K562 (cell line): ENCODE results near the gene LLGL1. TPM values are rescaled to one million over a fixed set of nuclear protein-coding genes. Genes with fewer than 3 reads are reported as not detected.

Source experiments
- BRF1 ChIP-seq: IDR thresholded peaks from 3 replicates; pipeline ENCODE4 v1.6.1; 2011; ENCODE audit warnings: borderline replicate concordance, mild to moderate bottlenecking; ENCODE audit not compliant: insufficient read length; ENCODE audit errors: extremely low read depth
- CCNT2 ChIP-seq: IDR thresholded peaks from 2 replicates; pipeline ENCODE4 v1.6.1; 2011; ENCODE audit warnings: borderline replicate concordance, low read depth, mild to moderate bottlenecking, moderate library complexity, mixed read lengths, low read length; ENCODE audit not compliant: insufficient read length; ENCODE audit errors: extremely low read depth
- DACH1 ChIP-seq: fragments of 450-650 bp; IDR thresholded peaks from 2 replicates; pipeline ENCODE4 v1.6.1; 2018; ENCODE audit not compliant: partially characterized antibody
- E2F3 ChIP-seq: fragments of 250-450 bp; sonication (Bioruptor Pico); IDR thresholded peaks from 2 replicates; pipeline ENCODE4 v1.4.0; 2020; ENCODE audit warnings: mild to moderate bottlenecking
- FOXO4 ChIP-seq: fragments of 450-650 bp; formaldehyde crosslinking; IDR thresholded peaks from 2 replicates; pipeline ENCODE4 v1.4.0; 2020; ENCODE audit warnings: mild to moderate bottlenecking, moderate library complexity
- HDGF ChIP-seq: fragments of 450-650 bp; IDR thresholded peaks from 2 replicates; pipeline ENCODE4 v1.6.1; 2016
- KDM4B ChIP-seq, 2 experiments: fragments of 450-650 bp in 1 of 2; sonication (generic) in 1 of 2; IDR thresholded peaks; 2 replicates each; pipeline ENCODE4 v1.6.1; 2016 to 2017; ENCODE audit warnings: borderline replicate concordance in 2 of 2, antibody characterized with exemption in 1 of 2, low read depth in 1 of 2, mild to moderate bottlenecking in 1 of 2
- NKRF ChIP-seq: fragments of 450-650 bp; IDR thresholded peaks from 2 replicates; pipeline ENCODE4 v1.6.1; 2016; ENCODE audit warnings: borderline replicate concordance
- PHB2 ChIP-seq: fragments of 450-650 bp; IDR thresholded peaks from 2 replicates; pipeline ENCODE4 v1.6.1; 2017; ENCODE audit warnings: low read depth
- POU5F1 ChIP-seq: fragments of 150-350 bp; IDR thresholded peaks from 2 replicates; pipeline ENCODE4 v1.6.1; 2014; ENCODE audit warnings: borderline replicate concordance, low read length, low read depth, mild to moderate bottlenecking; ENCODE audit not compliant: partially characterized antibody
- SNRNP70 ChIP-seq: fragments of 200-400 bp; formaldehyde crosslinking; optimal IDR thresholded peaks from 2 replicates; pipeline ENCODE3; 2017; ENCODE audit warnings: low read depth, low read length
- SRF ChIP-seq, 2 experiments: fragments of 250-450, 450-650 bp in 1 of 2; sonication (Bioruptor Pico) in 1 of 2; sonication (generic) in 1 of 2; formaldehyde crosslinking; IDR thresholded peaks; 2 replicates each; pipeline versions ENCODE4 v1.5.0 to v1.5.1; 2020 to 2022; ENCODE audit warnings: mild to moderate bottlenecking in 1 of 2, missing genetic modification reagents in 1 of 2
- TCFL5 ChIP-seq: fragments of 250-450 bp; sonication (Bioruptor Pico); conservative IDR thresholded peaks from 2 replicates; pipeline ENCODE4 v1.6.1; 2021; ENCODE audit warnings: mild to moderate bottlenecking, moderate library complexity, matching md5 sums
- ZBTB34 ChIP-seq: fragments of 250-450 bp; sonication (Bioruptor Pico); IDR thresholded peaks from 2 replicates; pipeline ENCODE4 v1.8.0; 2021; ENCODE audit warnings: mild to moderate bottlenecking, moderate library complexity
- ZBTB5 ChIP-seq: fragments of 450-650 bp; IDR thresholded peaks from 2 replicates; pipeline ENCODE4 v1.6.1; 2017; ENCODE audit warnings: antibody characterized with exemption
- ZC3H4 ChIP-seq: sonication (generic); formaldehyde crosslinking; IDR thresholded peaks from 2 replicates; pipeline ENCODE4 v1.9.0; 2021; ENCODE audit warnings: missing genetic modification reagents, borderline replicate concordance
- ZNF184 ChIP-seq: sonication (generic); formaldehyde crosslinking; IDR thresholded peaks from 2 replicates; pipeline ENCODE4 v1.5.0; 2020; ENCODE audit warnings: missing genetic modification reagents
- ZNF449 ChIP-seq: fragments of 250-450 bp; sonication (Bioruptor Pico); IDR thresholded peaks from 2 replicates; pipeline ENCODE4 v1.8.0; 2022; ENCODE audit warnings: moderate library complexity, mild to moderate bottlenecking, inconsistent platforms
- ZNF57 ChIP-seq: fragments of 450-650 bp; formaldehyde crosslinking; IDR thresholded peaks from 2 replicates; pipeline ENCODE4 v1.4.0; 2020; ENCODE audit warnings: mild to moderate bottlenecking, moderate library complexity
- polyA plus RNA-seq, 8 experiments: library from polyadenylated mRNA; depleted of rRNA in 4 of 8; stranded (reverse) in 5 of 8; unstranded in 3 of 8; fragments of >200 nt; fragmentation: Nextera tagmentation in 2 of 8; fragmentation: Illumina TruSeq in 1 of 8; extraction: Ambion mirVana in 2 of 8; extraction: Trizol in 1 of 8; gene quantifications; 2 replicates each; pipeline versions ENCODE4 v1.2.1 to v1.2.3, GENCODE V29; 2011 to 2014; ENCODE audit warnings: inconsistent platforms in 1 of 8, missing spikeins in 1 of 8
- total RNA-seq, 7 experiments: library from RNA; depleted of rRNA in 6 of 7; stranded (reverse); fragments of >200 nt in 6 of 7; fragmentation: Illumina TruSeq in 2 of 7; extraction: Trizol in 2 of 7; gene quantifications; 2 replicates each; pipeline versions ENCODE4 v1.2.1 to v1.2.3, GENCODE V29; 2011 to 2021; ENCODE audit warnings: low replicate concordance in 1 of 7

The LLGL1 gene
- total and polyA plus RNA-seq, 9 of the 15 experiments (the other 6 are each of a cell fraction or from before 2014, with no cell fraction given): 0.11 to 12.9 (median 5.3) TPM; not detected in 1

- TF ChIP-seq ZBTB34 (CRISPR knock-in tag) (no peak), DACH1 (no peak), BRF1 (no peak), SNRNP70 (no peak), ZNF184 (no peak), CCNT2 (no peak), HDGF (peak; percentile 26; the same call in 1 of the 2 replicates), ZC3H4 (CRISPR knock-in tag) (no peak), ZNF449 (CRISPR knock-in tag) (no peak), TCFL5 (CRISPR knock-in tag) (no peak), NKRF (peak; percentile 51; the same call in 1 of the 2 replicates), KDM4B (IDR thresholded peaks at IDR 0.05; ENCODE audit: borderline replicate concordance in 2 of 2, low read depth in 1 of 2) (no peak), ZNF57 (CRISPR knock-in tag) (no peak), E2F3 (CRISPR knock-in tag) (no peak), SRF (CRISPR knock-in tag; IDR thresholded peaks at IDR 0.05) (peak in 1 of 2 experiments; percentile 33; a peak in 1 of 4 replicates), FOXO4 (no peak), PHB2 (no peak), POU5F1 (no peak), ZBTB5 (no peak)
Measured at GRCh38 chr17:18246880-18247612, 21.6 kb downstream of the LLGL1 start (continued).
